WERI-Rb-1 (cell line): ENCODE measurements around the gene HSFX4.
"Not testable (repeated sequence)": the region's sequence is repeated elsewhere in the genome, so short reads cannot be mapped to it uniquely, and the experiment has no call there.

ENCODE experiments used
- DNase-seq: peaks from one replicate; pipeline ENCODE4 v3.0.0-alpha.2; 2020
- H3K27ac ChIP-seq: fragments of 250-450 bp; sonication (Bioruptor Pico); 2 replicates; pipeline ENCODE4 v1.5.1; 2020; ENCODE audit warnings: mild to moderate bottlenecking, moderate library complexity
- H3K27me3 ChIP-seq: fragments of 250-450 bp; sonication (Bioruptor Pico); 2 replicates; pipeline ENCODE4 v1.5.1; 2021; ENCODE audit warnings: mild to moderate bottlenecking, low read depth, moderate library complexity; ENCODE audit not compliant: insufficient read depth, severe bottlenecking
- H3K36me3 ChIP-seq: fragments of 250-450 bp; sonication (Bioruptor Pico); 2 replicates; pipeline ENCODE4 v1.5.1; 2020; ENCODE audit warnings: mild to moderate bottlenecking, moderate library complexity
- H3K4me3 ChIP-seq: 2 replicates; pipeline ENCODE4 v1.5.1; 2011; ENCODE audit warnings: low read depth, mild to moderate bottlenecking, control low read depth, low read length
- H3K9me3 ChIP-seq: fragments of 250-450 bp; sonication (Bioruptor Pico); 2 replicates; pipeline ENCODE4 v1.5.1; 2021; ENCODE audit warnings: mild to moderate bottlenecking, moderate library complexity; ENCODE audit not compliant: severe bottlenecking
- CTCF ChIP-seq: IDR thresholded peaks from 2 replicates; pipeline ENCODE4 v1.5.1; 2011; ENCODE audit warnings: low read depth, mild to moderate bottlenecking, control low read depth, inconsistent platforms, low read length

HSFX4 gene

DNA sequence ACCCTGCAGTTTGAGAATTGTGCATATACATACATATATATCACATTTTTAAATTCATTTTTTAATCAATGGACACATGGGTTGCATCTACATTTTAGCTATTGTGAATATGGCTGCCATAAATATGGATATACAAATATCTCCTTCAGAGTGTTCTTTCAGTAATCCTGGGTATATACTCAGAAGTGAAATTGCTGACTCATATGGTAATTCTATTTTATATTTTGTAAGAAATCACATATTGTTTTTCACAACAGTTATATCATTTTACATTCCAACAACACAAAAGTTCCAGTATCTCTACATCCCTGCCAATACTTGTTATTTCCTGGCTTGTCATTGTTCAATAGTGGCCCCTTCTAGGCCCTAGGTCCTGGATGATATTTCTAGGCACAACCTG lies 20.6 kb upstream of the HSFX4 start:
- no peak overlapping the region for H3K4me3 ChIP-seq
- DNase-seq, result no peak
- no peak overlapping the region for H3K27ac ChIP-seq
- no peak for TF ChIP-seq CTCF
- no peaks in the 10 kb centered on the region for H3K27me3 ChIP-seq
- H3K36me3 ChIP-seq, result no peaks in the 10 kb centered on the region
- H3K9me3 ChIP-seq, result no peaks in the 10 kb centered on the region

DNA sequence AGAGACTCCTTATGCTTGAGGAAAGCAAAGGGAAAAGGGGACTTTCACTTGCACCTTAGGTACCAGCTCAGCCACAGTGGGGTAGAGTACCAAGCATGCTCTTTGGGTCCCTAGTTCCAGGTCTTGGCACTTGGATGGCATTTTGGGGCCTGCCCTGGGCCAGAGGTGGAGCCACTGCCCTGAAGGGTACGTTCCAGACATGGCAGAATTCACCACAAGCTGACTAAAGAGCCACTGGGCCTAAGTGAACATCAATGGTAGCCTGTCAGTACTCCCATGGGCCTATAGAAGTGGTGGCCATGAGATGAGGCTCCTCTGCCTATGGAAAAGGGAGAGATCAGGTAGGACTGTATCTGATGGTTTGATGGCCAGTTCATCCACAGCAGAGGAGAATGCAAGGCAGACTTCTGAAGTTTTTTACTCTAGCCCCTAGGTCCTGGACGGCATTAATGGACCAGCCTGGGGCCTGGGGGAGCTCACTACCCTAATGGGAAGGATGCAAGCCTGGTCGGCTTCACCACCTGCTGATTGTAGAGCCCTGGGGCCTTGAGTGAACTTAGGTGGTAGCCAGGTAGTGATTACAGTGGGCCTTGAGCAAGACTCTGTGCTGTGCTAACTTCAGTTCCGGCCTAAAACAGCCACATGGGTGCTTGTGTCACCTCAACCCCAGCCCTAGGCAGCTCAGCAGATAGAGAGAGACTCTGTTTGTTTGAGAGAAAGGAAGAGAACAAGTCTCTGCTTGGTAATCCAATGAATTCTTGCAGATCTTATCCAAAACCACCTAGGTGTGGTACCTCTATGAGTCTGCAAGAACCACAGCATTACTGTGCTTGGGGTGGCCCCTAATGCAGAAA lies 19.8 kb upstream of the HSFX4 start:
- DNase-seq, result no peak
- Histone ChIP-seq H3K4me3 (no peak overlapping the region), H3K9me3 (no peaks in the 10 kb centered on the region), H3K27me3 (no peaks in the 10 kb centered on the region), H3K36me3 (no peaks in the 10 kb centered on the region), H3K27ac (no peak overlapping the region)
- no peak for TF ChIP-seq CTCF

DNA sequence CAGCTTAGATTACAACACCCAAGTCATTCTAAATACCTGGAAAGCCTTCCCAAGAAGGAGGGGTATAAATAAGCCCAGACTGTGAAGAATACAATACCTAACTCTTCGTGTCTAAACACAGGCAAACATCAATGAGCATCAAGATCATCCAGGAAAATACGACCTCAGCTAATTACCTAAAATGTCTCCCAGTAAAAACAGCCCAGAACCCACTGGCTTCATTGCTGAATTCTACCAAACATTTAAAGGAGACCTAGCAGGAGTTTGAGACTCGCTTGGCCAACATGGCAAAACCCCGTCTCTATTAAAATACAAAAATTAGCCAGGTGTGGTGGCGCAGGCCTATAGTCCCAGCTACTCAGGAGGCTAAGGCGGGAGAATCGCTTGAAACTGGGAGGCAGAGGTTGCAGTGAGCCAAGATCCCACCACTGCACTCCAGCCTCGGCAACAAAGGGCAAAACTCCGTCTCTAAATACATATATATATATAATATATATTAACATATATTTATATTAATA lies 19.1 kb upstream of the HSFX4 start:
- DNase-seq, result no peak
- no peaks in the 10 kb centered on the region for H3K27me3 ChIP-seq
- TF ChIP-seq CTCF, result no peak
- H3K36me3 ChIP-seq, result no peaks in the 10 kb centered on the region
- no peak overlapping the region for H3K27ac ChIP-seq
- H3K9me3 ChIP-seq, result no peaks in the 10 kb centered on the region
- H3K4me3 ChIP-seq, result no peak overlapping the region

DNA sequence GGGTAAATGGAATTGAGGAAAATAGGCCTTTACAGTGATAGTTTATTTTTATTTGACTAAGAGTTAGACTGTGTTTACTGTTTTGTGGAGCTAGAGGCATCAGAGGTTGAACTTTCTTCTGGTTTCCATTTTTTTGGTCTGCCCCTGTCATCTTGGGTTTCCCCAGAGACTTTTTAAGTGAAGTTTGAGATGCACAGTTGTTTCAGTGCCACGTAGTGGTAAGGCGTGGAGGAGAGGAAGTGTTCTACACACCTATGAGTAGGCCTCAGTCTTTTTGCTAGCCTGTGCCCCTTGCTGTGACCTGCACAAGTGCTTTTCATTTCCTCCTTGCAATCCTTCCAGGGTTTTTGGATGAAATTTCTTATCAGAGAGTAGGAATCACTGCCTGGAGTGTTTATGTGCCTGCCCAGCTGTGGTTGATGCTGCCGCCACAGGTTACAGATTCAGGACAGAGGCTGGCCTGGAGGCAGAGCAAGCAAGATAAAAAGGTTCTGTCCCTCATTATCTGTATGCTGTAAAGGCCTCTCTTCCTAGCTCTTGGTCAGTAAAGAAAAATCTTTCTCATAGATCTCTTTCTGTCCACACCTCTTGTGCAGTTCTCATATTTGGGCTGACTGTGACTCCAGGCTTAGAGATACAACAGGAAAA lies 12.5 kb upstream of the HSFX4 start:
- no peaks in the 10 kb centered on the region for H3K27me3 ChIP-seq
- no peak overlapping the region for H3K27ac ChIP-seq
- no peak for TF ChIP-seq CTCF
- H3K9me3 ChIP-seq, result no peaks in the 10 kb centered on the region
- DNase-seq, result no peak
- H3K36me3 ChIP-seq, result no peaks in the 10 kb centered on the region
- no peak overlapping the region for H3K4me3 ChIP-seq

GRCh38 chrX:149923836-149924235 lies 5.5 kb upstream of the HSFX4 start:
- H3K36me3 ChIP-seq, H3K27me3 ChIP-seq, H3K4me3 ChIP-seq, DNase-seq, H3K27ac ChIP-seq, H3K9me3 ChIP-seq: not testable (repeated sequence)

DNA sequence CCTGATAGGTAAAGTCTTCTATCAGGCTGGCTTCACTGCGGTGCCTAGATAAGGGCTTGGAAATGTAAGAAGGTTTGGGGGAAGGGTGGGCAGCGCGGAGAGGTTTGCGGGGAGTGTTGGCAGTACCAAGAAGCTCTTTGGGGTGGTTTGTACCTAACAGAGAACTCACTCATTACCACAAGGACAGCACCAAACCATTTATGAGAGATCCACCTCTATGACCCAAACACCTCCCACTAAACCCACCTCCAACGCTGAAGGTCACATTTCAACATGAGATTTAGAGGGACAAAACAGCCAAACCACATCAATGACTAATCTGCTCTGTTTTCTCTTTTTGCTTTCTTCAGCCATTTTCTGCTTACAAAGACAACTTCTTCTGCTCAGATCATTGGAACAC lies 4.9 kb upstream of the HSFX4 start:
- not testable (repeated sequence) for H3K27ac ChIP-seq, H3K27me3 ChIP-seq, H3K36me3 ChIP-seq, H3K9me3 ChIP-seq, H3K4me3 ChIP-seq, DNase-seq

GRCh38 chrX:149927245-149927963 lies 2.0 kb upstream of the HSFX4 start:
- not testable (repeated sequence) for H3K36me3 ChIP-seq, H3K27me3 ChIP-seq, H3K27ac ChIP-seq, H3K9me3 ChIP-seq, DNase-seq, H3K4me3 ChIP-seq

GRCh38 chrX:149927964-149928258 lies 1.5 kb upstream of the HSFX4 start:
- H3K27me3 ChIP-seq, DNase-seq, H3K4me3 ChIP-seq, H3K27ac ChIP-seq, H3K36me3 ChIP-seq, H3K9me3 ChIP-seq: not testable (repeated sequence)

DNA sequence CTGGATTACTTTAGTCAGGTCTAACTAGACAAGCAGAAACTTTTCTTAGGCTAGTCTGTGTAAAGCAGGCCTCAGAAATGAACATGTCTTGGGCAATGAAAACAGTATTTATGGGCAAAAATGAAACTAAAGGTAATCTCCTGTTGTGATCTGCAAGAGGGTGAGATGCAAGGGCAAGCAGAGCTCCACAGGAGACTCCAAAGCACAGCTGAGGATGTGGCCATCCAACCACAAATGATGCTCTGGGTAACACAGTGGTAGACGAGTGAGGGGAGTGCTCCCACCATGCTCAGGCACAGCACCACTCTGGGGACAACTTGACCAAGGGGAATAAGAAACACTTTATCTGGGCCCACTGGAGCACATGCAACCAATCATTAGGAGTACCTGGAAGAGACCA lies 738 bp upstream of the HSFX4 start:
- H3K9me3 ChIP-seq, H3K27me3 ChIP-seq, H3K4me3 ChIP-seq, DNase-seq, H3K36me3 ChIP-seq, H3K27ac ChIP-seq: not testable (repeated sequence)

DNA sequence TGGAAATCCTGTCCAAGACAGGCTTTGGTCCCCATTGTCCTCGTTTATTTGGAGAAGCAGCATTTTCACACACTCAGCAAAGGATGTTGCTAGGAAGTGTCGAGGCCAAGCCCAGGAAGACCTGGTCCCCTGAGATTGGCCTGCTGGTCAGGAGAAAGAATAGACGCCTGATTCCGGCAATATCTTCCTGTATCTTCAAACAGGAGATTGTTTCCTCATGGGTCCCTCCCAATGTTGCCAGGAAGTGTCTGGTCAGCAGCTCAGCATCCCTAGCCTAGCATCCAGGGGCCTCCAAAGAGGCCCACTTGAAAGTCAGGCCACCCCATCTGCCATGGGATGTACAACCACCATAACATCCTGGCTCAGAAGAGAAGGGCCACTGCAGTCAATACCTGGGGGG lies 2.0 kb downstream of the HSFX4 start:
- not testable (repeated sequence) for H3K27me3 ChIP-seq, H3K4me3 ChIP-seq, DNase-seq, H3K36me3 ChIP-seq, H3K27ac ChIP-seq, H3K9me3 ChIP-seq
